OCI-LY3 (cell line): ENCODE data around the gene LIM2.

Experiments
- H2AFZ ChIP-seq: fragments of 200-600, 300-600 bp; shearing (Covaris generic); 2 replicates; pipeline ENCODE4 v1.6.0; 2014; ENCODE audit warnings: antibody characterized with exemption, low read depth, low read length
- H3K27ac ChIP-seq: fragments of 200-600, 300-600 bp; sonication (generic); 2 replicates; pipeline ENCODE4 v1.5.1; 2014; ENCODE audit warnings: mild to moderate bottlenecking, low read length, moderate library complexity, mixed read lengths
- H3K27me3 ChIP-seq: fragments of 200-600, 300-600 bp; sonication (generic); 2 replicates; pipeline ENCODE4 v1.6.1; 2014; ENCODE audit warnings: low read depth, low read length, mixed read lengths
- H3K36me3 ChIP-seq: fragments of 200-600, 300-600 bp; sonication (generic); replicated peaks from 2 replicates; pipeline ENCODE3; 2014; ENCODE audit warnings: low read depth, low read length, mixed read lengths
- H3K4me1 ChIP-seq: fragments of 300-600, 200-600 bp; sonication (generic); 2 replicates; pipeline ENCODE4 v1.6.1; 2014; ENCODE audit warnings: low read length, mixed read lengths
- H3K4me2 ChIP-seq: fragments of 200-600, 300-600 bp; sonication (generic); 2 replicates; pipeline ENCODE4 v1.6.1; 2014; ENCODE audit warnings: low read length, mixed read lengths
- H3K4me3 ChIP-seq: fragments of 300-600, 200-600 bp; sonication (generic); 2 replicates; pipeline ENCODE4 v1.5.1; 2014; ENCODE audit warnings: antibody characterized with exemption, mild to moderate bottlenecking, low read length, moderate library complexity
- H3K79me2 ChIP-seq: fragments of 300-600, 200-600 bp; shearing (Covaris generic); 2 replicates; pipeline ENCODE4 v1.6.1; 2014; ENCODE audit warnings: mild to moderate bottlenecking, low read length, mixed read lengths
- H3K9ac ChIP-seq: fragments of 300-600, 200-600 bp; shearing (Covaris generic); 2 replicates; pipeline ENCODE4 v1.6.0; 2014; ENCODE audit warnings: mild to moderate bottlenecking, low read length, moderate library complexity
- H3K9me3 ChIP-seq: fragments of 200-600, 300-600 bp; shearing (Covaris generic); 2 replicates; pipeline ENCODE4 v1.6.1; 2014; ENCODE audit warnings: low read length, mixed read lengths; ENCODE audit not compliant: insufficient read depth
- H4K20me1 ChIP-seq: fragments of 200-600, 300-600 bp; sonication (generic); 2 replicates; pipeline ENCODE4 v1.6.1; 2016; ENCODE audit warnings: low read length, mixed read lengths; ENCODE audit not compliant: insufficient read depth
- EZH2phosphoT487 ChIP-seq: fragments of 200-600 bp; shearing (Covaris generic); IDR thresholded peaks from 2 replicates; pipeline ENCODE4 v1.6.1; 2018; ENCODE audit warnings: antibody characterized with exemption, mixed run types, low read depth
- TF ChIP-seq, protein P1 (sequence below): fragments of 200-600, 300-600 bp; sonication (generic); IDR thresholded peaks from 2 replicates; pipeline ENCODE4 v1.5.1; 2014; ENCODE audit warnings: antibody characterized with exemption, low read length, low read depth

The LIM2 gene

DNA sequence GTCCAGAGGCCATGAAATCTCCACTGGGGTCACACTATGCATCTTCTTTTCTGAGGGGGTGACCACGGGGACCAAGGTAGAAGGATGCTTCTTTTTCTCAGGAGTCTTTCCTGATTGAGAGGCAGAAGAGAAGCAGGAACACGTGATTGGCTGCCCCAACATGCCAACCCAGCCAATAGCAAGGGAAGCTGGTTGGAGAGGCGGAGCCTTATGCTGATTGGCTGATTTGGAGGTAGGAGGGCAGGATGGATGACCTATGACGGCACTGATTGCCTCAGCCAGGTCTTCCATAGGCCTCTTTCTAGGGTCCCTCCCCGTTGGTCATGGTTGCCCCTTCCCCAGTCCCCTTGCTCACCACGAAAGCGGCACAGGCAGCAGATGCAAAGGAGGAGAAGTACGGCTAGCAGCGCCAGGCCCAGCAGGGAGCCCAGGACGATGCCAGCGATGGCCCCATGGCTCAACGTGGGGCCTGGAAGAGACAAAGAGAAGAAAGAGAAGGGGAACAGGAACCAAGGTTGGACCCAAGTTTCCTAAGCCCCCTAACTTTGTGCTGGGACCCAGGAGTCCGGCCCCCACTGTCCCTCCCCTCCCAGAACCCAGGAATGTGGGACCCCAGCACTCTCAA, 53.8 kb downstream of the LIM2 start:
- H2AFZ ChIP-seq: no peak overlapping the region
- H4K20me1 ChIP-seq: no peaks in the 10 kb centered on the region
- no peaks in the 10 kb centered on the region for H3K36me3 ChIP-seq
- peaks cover 3% of the 10 kb centered on the region; the same call in 1 of the 2 replicates for H3K4me1 ChIP-seq
- no peak overlapping the region for H3K4me2 ChIP-seq
- no peak overlapping the region for H3K27ac ChIP-seq
- H3K9ac ChIP-seq: no peak overlapping the region
- no peaks in the 10 kb centered on the region for H3K79me2 ChIP-seq
- no peak for TF ChIP-seq EZH2phosphoT487
- TF ChIP-seq, protein P1, sequence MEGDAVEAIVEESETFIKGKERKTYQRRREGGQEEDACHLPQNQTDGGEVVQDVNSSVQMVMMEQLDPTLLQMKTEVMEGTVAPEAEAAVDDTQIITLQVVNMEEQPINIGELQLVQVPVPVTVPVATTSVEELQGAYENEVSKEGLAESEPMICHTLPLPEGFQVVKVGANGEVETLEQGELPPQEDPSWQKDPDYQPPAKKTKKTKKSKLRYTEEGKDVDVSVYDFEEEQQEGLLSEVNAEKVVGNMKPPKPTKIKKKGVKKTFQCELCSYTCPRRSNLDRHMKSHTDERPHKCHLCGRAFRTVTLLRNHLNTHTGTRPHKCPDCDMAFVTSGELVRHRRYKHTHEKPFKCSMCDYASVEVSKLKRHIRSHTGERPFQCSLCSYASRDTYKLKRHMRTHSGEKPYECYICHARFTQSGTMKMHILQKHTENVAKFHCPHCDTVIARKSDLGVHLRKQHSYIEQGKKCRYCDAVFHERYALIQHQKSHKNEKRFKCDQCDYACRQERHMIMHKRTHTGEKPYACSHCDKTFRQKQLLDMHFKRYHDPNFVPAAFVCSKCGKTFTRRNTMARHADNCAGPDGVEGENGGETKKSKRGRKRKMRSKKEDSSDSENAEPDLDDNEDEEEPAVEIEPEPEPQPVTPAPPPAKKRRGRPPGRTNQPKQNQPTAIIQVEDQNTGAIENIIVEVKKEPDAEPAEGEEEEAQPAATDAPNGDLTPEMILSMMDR: no peak
- H3K27me3 ChIP-seq: no peaks in the 10 kb centered on the region
- no peak overlapping the region for H3K4me3 ChIP-seq
- H3K9me3 ChIP-seq: no peaks in the 10 kb centered on the region

DNA sequence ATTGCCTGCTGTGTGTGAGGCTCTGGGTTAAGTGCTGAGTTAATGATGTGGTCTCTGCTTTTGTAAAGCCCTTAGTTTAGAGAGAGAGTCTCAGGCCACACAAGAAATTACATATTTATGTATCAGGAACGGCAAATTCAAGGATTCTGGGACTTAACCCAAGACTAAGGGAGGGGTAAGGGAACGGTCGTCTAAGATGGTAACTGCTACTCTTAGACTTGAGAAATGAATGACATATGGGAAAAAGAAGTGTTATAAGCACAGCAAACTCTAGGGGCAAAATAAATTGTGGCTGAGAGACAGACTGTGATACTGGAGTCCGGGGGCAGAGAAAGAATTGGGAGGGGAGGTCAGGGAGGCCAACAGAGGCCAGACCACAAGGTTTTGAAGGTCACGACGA, 56.1 kb downstream of the LIM2 start:
- Histone ChIP-seq H3K4me3 (no peak overlapping the region), H3K9ac (no peak overlapping the region), H4K20me1 (no peaks in the 10 kb centered on the region), H3K9me3 (no peaks in the 10 kb centered on the region), H3K4me1 (no peaks in the 10 kb centered on the region), H3K27me3 (no peaks in the 10 kb centered on the region), H3K27ac (no peak overlapping the region), H3K4me2 (no peak overlapping the region), H3K79me2 (no peaks in the 10 kb centered on the region), H2AFZ (no peak overlapping the region), H3K36me3 (no peaks in the 10 kb centered on the region)
- TF ChIP-seq EZH2phosphoT487: no peak
- TF ChIP-seq, protein P1: no peak

DNA sequence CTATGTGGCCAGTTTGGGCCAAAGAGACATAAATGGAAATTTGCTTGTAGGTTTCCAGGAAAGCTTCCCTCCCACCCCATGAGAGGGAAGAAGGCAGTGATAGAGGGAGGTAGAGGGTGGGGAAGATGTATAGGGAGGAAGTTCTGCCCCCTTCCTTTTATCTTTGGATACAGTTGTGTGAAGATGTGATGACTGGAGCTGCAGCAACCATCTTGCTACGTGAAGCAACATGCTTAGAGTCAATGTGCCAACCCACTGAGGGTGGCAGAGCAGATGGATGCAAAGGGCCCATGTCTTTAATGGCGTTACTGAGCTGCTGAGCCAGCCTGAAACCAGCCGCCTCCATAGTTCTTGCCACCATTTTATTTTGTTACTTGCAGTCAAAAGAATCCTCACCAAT, 56.6 kb downstream of the LIM2 start:
- Histone ChIP-seq H3K79me2 (no peaks in the 10 kb centered on the region), H3K9ac (no peak overlapping the region), H2AFZ (no peak overlapping the region), H3K9me3 (no peaks in the 10 kb centered on the region), H4K20me1 (no peaks in the 10 kb centered on the region), H3K4me1 (no peaks in the 10 kb centered on the region), H3K4me2 (no peak overlapping the region), H3K27me3 (no peaks in the 10 kb centered on the region), H3K4me3 (no peak overlapping the region), H3K36me3 (no peaks in the 10 kb centered on the region), H3K27ac (no peak overlapping the region)
- no peak for TF ChIP-seq EZH2phosphoT487
- TF ChIP-seq, protein P1: no peak

DNA sequence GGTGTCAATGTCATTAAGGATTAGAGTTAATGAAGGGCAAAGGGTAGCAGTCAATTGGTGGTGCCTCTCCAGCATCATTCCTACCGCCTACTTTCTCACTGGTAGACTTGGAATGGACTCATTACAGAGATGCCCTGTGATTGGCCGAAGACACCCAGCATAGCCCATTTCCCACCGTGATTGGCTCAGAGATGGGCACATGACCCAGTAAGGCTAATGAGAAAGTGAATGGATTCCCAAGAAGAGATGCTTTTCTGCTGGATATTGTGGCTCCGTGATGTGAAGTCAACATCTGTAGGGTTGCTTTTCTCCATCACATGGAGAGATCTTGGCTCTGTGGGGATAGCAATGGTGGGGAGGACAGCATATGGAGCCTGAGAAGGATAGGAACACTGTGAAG, 57.4 kb downstream of the LIM2 start:
- no peak overlapping the region for H3K27ac ChIP-seq
- no peak overlapping the region for H2AFZ ChIP-seq
- no peak overlapping the region for H3K9ac ChIP-seq
- H4K20me1 ChIP-seq: no peaks in the 10 kb centered on the region
- H3K36me3 ChIP-seq: no peaks in the 10 kb centered on the region
- TF ChIP-seq, protein P1: no peak
- no peak for TF ChIP-seq EZH2phosphoT487
- no peaks in the 10 kb centered on the region for H3K27me3 ChIP-seq
- no peaks in the 10 kb centered on the region for H3K79me2 ChIP-seq
- H3K4me1 ChIP-seq: no peaks in the 10 kb centered on the region
- no peaks in the 10 kb centered on the region for H3K9me3 ChIP-seq
- no peak overlapping the region for H3K4me3 ChIP-seq
- H3K4me2 ChIP-seq: no peak overlapping the region
